PC-3 (cell line): Measurements from ENCODE around the gene SOBP.

Experiments
- CTCF ChIP-seq: fragments of 300-600 bp; sonication (generic); conservative IDR thresholded peaks from 2 replicates; pipeline ENCODE4 v1.5.1; 2017; ENCODE audit warnings: antibody characterized with exemption, low read depth, mild to moderate bottlenecking, low read length
- EZH2 ChIP-seq: fragments of 300-600 bp; sonication (generic); IDR thresholded peaks from one replicate; pipeline ENCODE4 v1.6.1; 2017; ENCODE audit warnings: antibody characterized with exemption, mild to moderate bottlenecking, low read length; ENCODE audit not compliant: unreplicated experiment

DNA sequence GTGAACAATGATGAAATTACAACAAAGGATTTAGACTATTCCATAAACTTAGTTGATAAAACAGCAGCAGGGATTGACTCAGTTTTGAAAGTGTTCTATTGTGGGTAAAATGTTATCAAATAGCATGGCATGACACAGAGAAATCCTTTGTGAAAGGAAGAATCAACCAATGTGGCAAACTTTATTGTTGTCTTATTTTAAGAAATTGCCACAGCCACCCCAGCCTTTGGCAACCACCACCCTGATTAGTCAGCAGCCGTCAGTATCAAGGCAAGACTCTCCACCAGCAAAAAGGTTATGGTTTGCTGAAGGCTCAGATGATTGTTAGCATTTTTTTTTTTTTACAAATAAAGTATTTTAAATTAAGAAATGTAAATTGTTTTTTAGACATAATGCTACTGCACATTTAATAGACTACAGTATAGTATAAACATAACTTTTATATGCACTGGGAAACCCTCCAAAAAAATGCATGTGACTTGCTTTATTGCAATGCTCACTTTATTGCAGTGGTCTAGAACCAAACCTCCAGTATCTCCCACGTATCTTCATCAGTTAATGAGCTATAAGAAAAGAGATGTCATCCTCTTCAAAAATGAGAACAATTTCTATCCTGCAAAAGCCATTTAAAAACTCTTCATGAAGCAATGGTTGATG, 162.7 kb downstream of the SOBP start:
- no peak for TF ChIP-seq EZH2
- no peak for TF ChIP-seq CTCF
